Stimulated activated CD8-positive, alpha-beta memory T cell treated with anti-CD3 and anti-CD28 coated beads, Interleukin-4, amount 100 ng/mL, for 48 hours (primary cell): ENCODE measurements around the gene MXRA7.

Experiments
- DNase-seq: peaks from one replicate; pipeline ENCODE4 v3.0.0-alpha.2; 2020

MXRA7 gene

GRCh38 chr17:76672892-76673291 is 37.9 kb downstream of the MXRA7 start:
- DNase-seq = no peak

- no peak for DNase-seq
These were observed 38.4 kb downstream of the MXRA7 start for GRCh38 chr17:76672270-76672851.

- no peak for DNase-seq
These were observed 38.9 kb downstream of the MXRA7 start for GRCh38 chr17:76671912-76672262.

- DNase-seq = peak; percentile 99
These were observed 39.4 kb downstream of the MXRA7 start for GRCh38 chr17:76671123-76671911.

GRCh38 chr17:76670718-76671122 is 40.0 kb downstream of the MXRA7 start:
- no peak for DNase-seq

GRCh38 chr17:76670020-76670717 is 40.6 kb downstream of the MXRA7 start:
- DNase-seq = no peak

- no peak for DNase-seq
These were observed 42.8 kb downstream of the MXRA7 start for GRCh38 chr17:76667786-76668453.

GRCh38 chr17:76667491-76667755 is 43.3 kb downstream of the MXRA7 start:
- DNase-seq = no peak

GRCh38 chr17:76660656-76661042 is 50.1 kb downstream of the MXRA7 start:
- no peak for DNase-seq

GRCh38 chr17:76659928-76660655 is 50.7 kb downstream of the MXRA7 start:
- DNase-seq = no peak

- DNase-seq = no peak
These were observed 52.5 kb downstream of the MXRA7 start for GRCh38 chr17:76658242-76658662.

- DNase-seq = no peak
These were observed 53.1 kb downstream of the MXRA7 start for GRCh38 chr17:76657505-76658241.

- no peak for DNase-seq
These were observed 56.4 kb downstream of the MXRA7 start for GRCh38 chr17:76654408-76654807.

- no peak for DNase-seq
These were observed 60.3 kb downstream of the MXRA7 start for GRCh38 chr17:76650504-76650903.

- no peak for DNase-seq
These were observed 64.1 kb downstream of the MXRA7 start for GRCh38 chr17:76646712-76647111.

GRCh38 chr17:76645481-76645880 is 65.3 kb downstream of the MXRA7 start:
- DNase-seq = no peak

- DNase-seq = no peak
These were observed 65.8 kb downstream of the MXRA7 start for GRCh38 chr17:76644995-76645394.

GRCh38 chr17:76643553-76644148 is 67.1 kb downstream of the MXRA7 start, which contains the start of gene ST6GALNAC1:
Gene ST6GALNAC1 (minus strand): TSS chr17:76643757. CDS start chr17:76643638, 119 bp downstream.
- DNase-seq = no peak

- DNase-seq = no peak
These were observed 67.8 kb downstream of the MXRA7 start for GRCh38 chr17:76642994-76643393.

GRCh38 chr17:76642032-76642561 is 68.7 kb downstream of the MXRA7 start:
- no peak for DNase-seq

- no peak for DNase-seq
These were observed 69.3 kb downstream of the MXRA7 start for GRCh38 chr17:76641501-76641900.
